ENCODE results near the gene LGALS9.

GRCh38 chr17:27596566-27597187 lies 34.3 kb upstream of the LGALS9 start:
- TF ChIP-seq CTCF (IDR thresholded peaks at IDR 0.05) (no peak), POLR2AphosphoS5 (IDR thresholded peaks at IDR 0.05) (no peak), POLR2A (IDR thresholded peaks at IDR 0.05) (no peak)
